Gastroesophageal sphincter (tissue), 4 donors: ENCODE data around the gene ANKFY1. TPM values are rescaled to one million over a fixed set of nuclear protein-coding genes. Genes with fewer than 3 reads are reported as not detected.

Experiments
- ATAC-seq: fragments of 150-250 bp; one replicate; pipeline ENCODE4 v1.9.1; 2016; ENCODE audit warnings: mild to moderate bottlenecking, moderate library complexity
- H3K27ac ChIP-seq, 4 donors: fragments of 200-600 bp; sonication (generic) in 3 of 4; 1 replicate in 3 of 4; 2 replicates in 1 of 4; pipeline ENCODE4 v1.5.1; 2016 to 2019
- H3K27me3 ChIP-seq: fragments of 200-600 bp; sonication (generic); one replicate; pipeline ENCODE4 v1.5.1; 2019
- H3K36me3 ChIP-seq, 2 donors: fragments of 200-600 bp; sonication (generic); one replicate each; pipeline ENCODE4 v1.5.1; 2019; ENCODE audit warnings: control low read depth in 1 of 2
- H3K4me1 ChIP-seq, 3 donors: fragments of 200-600 bp; sonication (generic); 1 replicate in 2 of 3; 2 replicates in 1 of 3; pipeline ENCODE4 v1.5.1; 2016 to 2019; ENCODE audit warnings: control low read depth in 2 of 3
- H3K4me3 ChIP-seq, 2 donors: fragments of 200-600 bp; sonication (generic); one replicate each; pipeline ENCODE4 v1.5.1; 2019; ENCODE audit warnings: mild to moderate bottlenecking in 1 of 2, moderate library complexity in 1 of 2
- H3K9me3 ChIP-seq, 3 donors: fragments of 200-600 bp; sonication (generic); one replicate each; pipeline ENCODE4 v1.5.1; 2017 to 2019; ENCODE audit warnings: control low read depth in 2 of 3
- EP300 ChIP-seq: sonication (generic); formaldehyde crosslinking; IDR thresholded peaks from one replicate; pipeline ENCODE4 v1.6.1; 2017; ENCODE audit warnings: antibody characterized with exemption, mild to moderate bottlenecking
- POLR2A ChIP-seq, 2 donors: fragments of 450-650 bp; IDR thresholded peaks; one replicate each; pipeline ENCODE4 v1.6.1; 2017; ENCODE audit warnings: antibody characterized with exemption in 2 of 2, mild to moderate bottlenecking in 2 of 2, moderate library complexity in 1 of 2
- POLR2AphosphoS5 ChIP-seq: sonication (generic); formaldehyde crosslinking; IDR thresholded peaks from one replicate; pipeline ENCODE4 v1.6.1; 2017; ENCODE audit warnings: antibody characterized with exemption
- WGBS, 2 donors: methylation state at CpG; one replicate each; pipeline ENCODE4 v1.1.5; 2018; ENCODE audit warnings: low coverage in 1 of 2; 5-methylcytosine and 5-hydroxymethylcytosine counted together
- total RNA-seq, 4 donors: library from RNA; depleted of rRNA; stranded (reverse); fragments of >200 nt; gene quantifications; one replicate each; pipeline ENCODE4 v1.1.0, GENCODE V29; 2016
- TF ChIP-seq, protein P1 (sequence below), 4 experiments: fragments of 200-600 bp in 2 of 4; fragments of 450-650 bp in 2 of 4; sonication (generic) in 1 of 4; IDR thresholded peaks; one replicate each; pipeline ENCODE4 v1.5.1; 2017 to 2019; ENCODE audit warnings: antibody characterized with exemption in 4 of 4, mild to moderate bottlenecking in 2 of 4, moderate library complexity in 2 of 4

ANKFY1 gene
- total RNA-seq, 4 donors from 2014 or later, result 22.4 to 46.4 (median 40.2) TPM

DNA sequence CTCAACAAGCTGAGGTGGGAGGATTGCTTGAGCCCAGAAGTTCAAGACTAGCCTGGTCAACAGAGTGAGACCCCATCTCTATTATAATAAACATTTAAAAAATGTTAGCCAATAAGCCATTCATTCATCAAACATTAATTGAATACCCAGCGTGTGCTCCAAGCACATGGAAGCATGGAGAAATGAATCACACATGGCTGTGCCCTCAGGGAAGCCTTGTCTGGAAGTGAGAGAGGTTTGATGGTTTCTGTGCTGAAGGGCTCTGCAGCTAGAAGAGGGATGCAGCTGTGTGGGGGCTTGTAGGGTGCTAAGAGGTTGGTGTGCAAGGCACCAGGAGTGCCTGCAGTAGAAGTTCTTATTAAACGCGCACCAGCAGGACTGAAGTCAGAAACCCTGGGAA is 109.6 kb downstream of the ANKFY1 start:
- Histone ChIP-seq H3K27me3 (no peaks in the 10 kb centered on the region), H3K27ac (no peak overlapping the region), H3K9me3 (no peaks in the 10 kb centered on the region), H3K36me3 (peaks cover 0 to 94% of the 10 kb centered on the region in 2 donors), H3K4me1 (no peaks in the 10 kb centered on the region), H3K4me3 (no peak overlapping the region)
- no peak for ATAC-seq
- TF ChIP-seq EP300, result no peak
- no peak for TF ChIP-seq POLR2AphosphoS5
- TF ChIP-seq POLR2A (IDR thresholded peaks at IDR 0.05), result no peak
- TF ChIP-seq, protein P1, sequence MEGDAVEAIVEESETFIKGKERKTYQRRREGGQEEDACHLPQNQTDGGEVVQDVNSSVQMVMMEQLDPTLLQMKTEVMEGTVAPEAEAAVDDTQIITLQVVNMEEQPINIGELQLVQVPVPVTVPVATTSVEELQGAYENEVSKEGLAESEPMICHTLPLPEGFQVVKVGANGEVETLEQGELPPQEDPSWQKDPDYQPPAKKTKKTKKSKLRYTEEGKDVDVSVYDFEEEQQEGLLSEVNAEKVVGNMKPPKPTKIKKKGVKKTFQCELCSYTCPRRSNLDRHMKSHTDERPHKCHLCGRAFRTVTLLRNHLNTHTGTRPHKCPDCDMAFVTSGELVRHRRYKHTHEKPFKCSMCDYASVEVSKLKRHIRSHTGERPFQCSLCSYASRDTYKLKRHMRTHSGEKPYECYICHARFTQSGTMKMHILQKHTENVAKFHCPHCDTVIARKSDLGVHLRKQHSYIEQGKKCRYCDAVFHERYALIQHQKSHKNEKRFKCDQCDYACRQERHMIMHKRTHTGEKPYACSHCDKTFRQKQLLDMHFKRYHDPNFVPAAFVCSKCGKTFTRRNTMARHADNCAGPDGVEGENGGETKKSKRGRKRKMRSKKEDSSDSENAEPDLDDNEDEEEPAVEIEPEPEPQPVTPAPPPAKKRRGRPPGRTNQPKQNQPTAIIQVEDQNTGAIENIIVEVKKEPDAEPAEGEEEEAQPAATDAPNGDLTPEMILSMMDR (IDR thresholded peaks at IDR 0.05), result no peak
- WGBS, 2 donors, result 80 to 94% methylated on average over 1 to 2 of the region's 3 CpGs

- WGBS, 2 donors, result 42 to 90% methylated on average over 2 of the region's 3 CpGs
- Histone ChIP-seq H3K4me1 (no peaks in the 10 kb centered on the region), H3K27me3 (no peaks in the 10 kb centered on the region), H3K27ac (no peak overlapping the region), H3K36me3 (peaks cover 0 to 77% of the 10 kb centered on the region in 2 donors), H3K9me3 (no peaks in the 10 kb centered on the region), H3K4me3 (no peak overlapping the region)
- no peak for TF ChIP-seq EP300
- no peak for ATAC-seq
These were observed 111.3 kb downstream of the ANKFY1 start for GRCh38 chr17:4152471-4152870.

DNA sequence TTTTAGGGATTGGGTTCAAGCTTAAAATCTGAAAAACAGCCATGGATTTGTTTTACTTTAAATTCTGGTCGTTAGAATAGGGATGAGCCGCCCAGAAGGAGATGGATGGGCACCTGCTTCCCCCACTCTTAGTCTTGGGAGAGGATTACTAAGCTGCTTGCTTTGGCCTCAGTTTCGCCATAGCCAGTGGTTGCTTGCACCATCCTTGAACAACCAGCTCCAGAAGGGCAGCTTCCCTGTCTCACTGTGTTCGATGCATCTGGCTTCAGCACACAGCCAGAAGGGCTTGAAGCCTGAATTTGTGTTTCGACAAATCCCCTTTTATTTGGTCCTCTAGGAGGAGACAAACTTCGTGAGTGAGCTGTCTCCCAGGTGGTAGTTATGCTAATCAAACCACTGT is 113.7 kb downstream of the ANKFY1 start:
- peaks cover 0 to 53% of the 10 kb centered on the region in 2 donors for H3K36me3 ChIP-seq
- no peak for ATAC-seq
- no peaks in the 10 kb centered on the region for H3K27me3 ChIP-seq
- H3K27ac ChIP-seq, result no peak overlapping the region
- TF ChIP-seq, protein P1 (IDR thresholded peaks at IDR 0.05), result no peak
- no peak for TF ChIP-seq POLR2AphosphoS5
- TF ChIP-seq EP300, result no peak
- TF ChIP-seq POLR2A (IDR thresholded peaks at IDR 0.05), result no peak
- WGBS, 2 donors, result 74 to 86% methylated on average over 4 to 5 of the region's 6 CpGs
- H3K4me3 ChIP-seq, result no peak overlapping the region
- H3K4me1 ChIP-seq, result peaks cover 0 to 3% (median 0%) of the 10 kb centered on the region in 3 donors
- H3K9me3 ChIP-seq, result no peaks in the 10 kb centered on the region

DNA sequence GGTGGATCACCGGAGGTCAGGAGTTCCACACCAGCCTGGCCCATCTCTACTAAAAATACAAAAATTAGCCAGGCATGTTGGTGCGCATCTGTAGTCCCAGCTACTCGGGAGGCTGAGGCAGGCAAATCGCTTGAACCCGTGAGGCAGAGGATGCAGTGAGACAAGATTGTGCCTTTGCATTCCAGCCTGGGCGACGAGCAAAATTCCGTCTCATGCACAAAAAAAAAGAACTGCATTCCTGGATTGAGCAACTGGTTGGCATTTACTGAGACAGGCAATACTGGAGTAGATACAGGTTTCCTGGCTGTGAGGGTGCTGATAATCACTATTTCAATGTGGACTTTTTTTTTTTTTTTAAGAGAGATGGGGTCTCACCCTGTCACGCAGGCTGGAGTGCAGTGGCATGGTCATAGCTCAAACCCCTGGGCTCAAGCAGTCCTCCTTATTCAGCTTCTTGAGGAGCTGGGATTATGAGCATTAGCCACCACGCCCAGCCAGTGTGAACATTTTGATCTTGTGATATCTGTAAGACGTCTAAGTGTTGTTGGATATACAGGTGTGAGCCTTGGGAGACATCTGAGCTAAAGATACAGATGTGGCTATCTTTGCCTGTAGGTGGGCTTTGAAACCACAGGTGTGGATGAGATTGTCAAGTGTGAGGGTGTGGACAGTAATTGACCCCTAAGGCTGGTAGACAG is 115.0 kb downstream of the ANKFY1 start:
- peaks cover 0 to 40% of the 10 kb centered on the region in 2 donors for H3K36me3 ChIP-seq
- peaks cover 0 to 14% (median 6%) of the 10 kb centered on the region in 3 donors for H3K4me1 ChIP-seq
- no peak for TF ChIP-seq EP300
- no peak for TF ChIP-seq POLR2AphosphoS5
- ATAC-seq, result no peak
- 86 to 100% methylated on average over 3 to 9 of the region's 11 CpGs for WGBS, 2 donors
- H3K27ac ChIP-seq, result no peak overlapping the region
- no peaks in the 10 kb centered on the region for H3K27me3 ChIP-seq
- no peak overlapping the region for H3K4me3 ChIP-seq
- no peaks in the 10 kb centered on the region for H3K9me3 ChIP-seq

- Histone ChIP-seq H3K36me3 (peaks cover 0 to 31% of the 10 kb centered on the region in 2 donors), H3K4me3 (no peak overlapping the region), H3K9me3 (no peaks in the 10 kb centered on the region), H3K4me1 (peaks cover 0 to 14% (median 6%) of the 10 kb centered on the region in 3 donors), H3K27me3 (no peaks in the 10 kb centered on the region), H3K27ac (no peak overlapping the region)
- no peak for ATAC-seq
- WGBS, 2 donors, result 70 to 72% methylated on average over 3 to 6 of the region's 8 CpGs
- no peak for TF ChIP-seq EP300
- TF ChIP-seq, protein P1 (IDR thresholded peaks at IDR 0.05), result no peak
- TF ChIP-seq POLR2AphosphoS5, result no peak
- TF ChIP-seq POLR2A (IDR thresholded peaks at IDR 0.05), result no peak
These were observed 115.9 kb downstream of the ANKFY1 start for GRCh38 chr17:4147751-4148310.

- H3K9me3 ChIP-seq, result no peaks in the 10 kb centered on the region
- 57 to 74% methylated on average over 2 to 5 of the region's 5 CpGs for WGBS, 2 donors
- ATAC-seq, result no peak
- no peak overlapping the region for H3K4me3 ChIP-seq
- TF ChIP-seq POLR2A (IDR thresholded peaks at IDR 0.05) (no peak), EP300 (no peak), POLR2AphosphoS5 (no peak)
- TF ChIP-seq, protein P1 (IDR thresholded peaks at IDR 0.05), result no peak
- no peaks in the 10 kb centered on the region for H3K27me3 ChIP-seq
- peaks cover 0 to 20% (median 7%) of the 10 kb centered on the region in 3 donors for H3K4me1 ChIP-seq
- no peak overlapping the region for H3K27ac ChIP-seq
- H3K36me3 ChIP-seq, result peaks cover 0 to 19% of the 10 kb centered on the region in 2 donors
These were observed 117.1 kb downstream of the ANKFY1 start for GRCh38 chr17:4146641-4147040.
